Measurements from ENCODE around the gene METTL21C.

METTL21C gene

DNA sequence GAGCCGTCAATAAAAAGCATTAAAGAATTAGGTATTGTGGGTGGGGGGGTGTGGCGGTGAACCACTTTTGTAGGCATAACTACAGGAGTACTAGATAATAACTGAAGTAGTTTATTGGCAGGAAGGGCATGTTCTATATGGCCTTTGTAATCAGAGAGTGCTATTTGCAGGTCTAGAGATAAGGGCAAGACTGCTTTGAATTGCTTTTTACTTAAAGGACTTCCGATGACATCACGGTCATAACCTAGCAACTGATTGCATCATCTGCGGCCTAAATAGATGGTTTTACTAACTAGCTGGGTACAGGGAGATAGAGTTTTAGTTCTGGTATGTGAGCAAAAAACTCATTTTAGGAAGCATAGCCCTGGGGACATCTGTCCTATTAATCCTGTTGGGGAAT is 24.7 kb downstream of the METTL21C start:
- DNase-seq (ENCODE audit: low read depth), result no peak
- TF ChIP-seq, protein P1, sequence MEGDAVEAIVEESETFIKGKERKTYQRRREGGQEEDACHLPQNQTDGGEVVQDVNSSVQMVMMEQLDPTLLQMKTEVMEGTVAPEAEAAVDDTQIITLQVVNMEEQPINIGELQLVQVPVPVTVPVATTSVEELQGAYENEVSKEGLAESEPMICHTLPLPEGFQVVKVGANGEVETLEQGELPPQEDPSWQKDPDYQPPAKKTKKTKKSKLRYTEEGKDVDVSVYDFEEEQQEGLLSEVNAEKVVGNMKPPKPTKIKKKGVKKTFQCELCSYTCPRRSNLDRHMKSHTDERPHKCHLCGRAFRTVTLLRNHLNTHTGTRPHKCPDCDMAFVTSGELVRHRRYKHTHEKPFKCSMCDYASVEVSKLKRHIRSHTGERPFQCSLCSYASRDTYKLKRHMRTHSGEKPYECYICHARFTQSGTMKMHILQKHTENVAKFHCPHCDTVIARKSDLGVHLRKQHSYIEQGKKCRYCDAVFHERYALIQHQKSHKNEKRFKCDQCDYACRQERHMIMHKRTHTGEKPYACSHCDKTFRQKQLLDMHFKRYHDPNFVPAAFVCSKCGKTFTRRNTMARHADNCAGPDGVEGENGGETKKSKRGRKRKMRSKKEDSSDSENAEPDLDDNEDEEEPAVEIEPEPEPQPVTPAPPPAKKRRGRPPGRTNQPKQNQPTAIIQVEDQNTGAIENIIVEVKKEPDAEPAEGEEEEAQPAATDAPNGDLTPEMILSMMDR (IDR thresholded peaks at IDR 0.05; ENCODE audit: low read depth, low read length, missing control alignments), result no peak
- H3K4me3 ChIP-seq (ENCODE audit: low read depth, low read length), result no peak overlapping the region

DNA sequence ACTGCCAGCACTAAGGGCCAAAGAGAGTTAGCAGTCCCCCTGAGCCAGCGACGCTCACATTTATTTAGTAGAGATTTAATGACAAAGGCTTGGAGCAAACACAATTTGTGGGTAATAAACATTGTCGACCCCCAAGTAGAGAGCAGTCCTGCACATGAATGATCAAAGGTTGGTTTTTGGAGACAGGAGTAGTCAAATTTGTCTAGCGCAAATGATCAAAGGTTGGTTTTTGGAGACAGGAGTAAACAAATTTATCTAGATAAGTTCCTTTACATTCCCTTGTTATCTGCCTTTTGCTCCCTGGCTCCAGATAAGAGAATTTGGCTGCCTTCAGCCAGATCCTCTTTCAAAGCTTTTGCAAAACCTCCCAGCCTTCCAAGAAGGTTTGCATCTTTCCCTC is 26.9 kb downstream of the METTL21C start:
- H3K4me3 ChIP-seq (ENCODE audit: low read depth, low read length), result no peak overlapping the region
- TF ChIP-seq, protein P1 (IDR thresholded peaks at IDR 0.05; ENCODE audit: low read depth, low read length, missing control alignments), result no peak
- DNase-seq (ENCODE audit: low read depth), result no peak

DNA sequence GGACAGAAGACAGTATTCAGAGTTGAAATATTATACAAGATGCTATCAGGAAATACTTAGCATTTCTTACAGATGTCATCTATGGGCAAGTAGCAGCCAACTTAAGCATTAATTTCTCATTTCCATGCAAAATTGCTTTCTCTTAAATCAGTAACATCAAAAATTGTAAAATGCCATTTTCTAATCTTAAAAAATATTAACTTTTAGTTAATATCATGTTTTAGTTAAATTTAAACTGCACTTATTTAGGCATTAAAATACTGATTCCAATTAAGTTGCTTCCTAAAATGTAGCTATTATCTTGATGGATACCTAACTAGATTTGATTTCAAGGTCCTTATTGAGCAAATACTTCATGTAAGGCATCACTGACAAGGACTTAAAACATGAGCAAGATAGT is 27.8 kb downstream of the METTL21C start:
- TF ChIP-seq, protein P1 (IDR thresholded peaks at IDR 0.05; ENCODE audit: low read depth, low read length, missing control alignments), result no peak
- no peak overlapping the region for H3K4me3 ChIP-seq (ENCODE audit: low read depth, low read length)
- DNase-seq (ENCODE audit: low read depth), result no peak

DNA sequence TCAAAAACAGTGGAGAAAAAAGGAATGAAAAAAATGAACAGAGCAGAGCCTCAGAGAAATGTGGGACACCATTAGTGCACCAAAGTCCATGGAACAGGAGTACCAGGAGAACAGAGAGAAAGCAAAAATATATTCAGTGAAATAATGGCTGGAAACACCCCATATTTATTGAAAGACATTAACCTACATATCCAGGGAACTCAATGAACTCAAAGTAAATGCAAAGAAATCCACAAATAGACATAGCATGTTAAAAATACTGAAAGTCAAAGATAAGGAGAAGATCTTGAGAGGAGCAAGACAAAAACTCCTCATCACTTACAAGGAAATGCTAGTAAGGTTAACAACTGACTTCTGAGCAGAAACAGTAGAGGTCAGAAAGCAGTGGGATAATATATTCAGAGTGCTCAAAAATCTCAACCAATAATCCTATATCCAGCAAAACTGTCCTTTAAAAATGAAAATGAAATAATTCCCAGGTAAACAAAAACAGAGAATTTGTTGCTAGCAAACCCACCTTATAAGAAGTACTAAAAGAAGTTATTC is 35.6 kb downstream of the METTL21C start:
- TF ChIP-seq, protein P1 (IDR thresholded peaks at IDR 0.05; ENCODE audit: low read depth, low read length, missing control alignments), result no peak
- no peak overlapping the region for H3K4me3 ChIP-seq (ENCODE audit: low read depth, low read length)
- DNase-seq (ENCODE audit: low read depth), result no peak

DNA sequence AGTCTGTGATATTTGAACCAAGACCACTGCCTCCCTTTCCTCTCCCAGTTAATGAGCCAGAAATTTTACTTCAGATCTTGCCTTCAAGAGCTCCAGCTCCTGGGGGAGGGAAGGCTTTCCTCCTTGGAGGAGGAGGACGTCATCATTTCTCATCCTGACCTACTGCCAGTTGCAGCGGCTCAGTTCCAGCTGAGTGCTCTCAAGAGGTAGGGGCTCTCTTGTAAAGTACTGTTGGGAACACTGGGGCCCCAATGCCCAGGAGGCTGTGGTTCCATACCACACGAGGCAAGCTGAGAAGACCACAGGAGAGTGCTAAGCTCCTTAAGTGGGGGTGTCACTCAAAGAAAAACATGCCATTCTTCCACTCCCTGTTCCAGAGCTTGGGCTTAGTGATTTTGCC is 36.2 kb downstream of the METTL21C start:
- TF ChIP-seq, protein P1 (IDR thresholded peaks at IDR 0.05; ENCODE audit: low read depth, low read length, missing control alignments), result no peak
- DNase-seq (ENCODE audit: low read depth), result no peak
- H3K4me3 ChIP-seq (ENCODE audit: low read depth, low read length), result no peak overlapping the region

DNA sequence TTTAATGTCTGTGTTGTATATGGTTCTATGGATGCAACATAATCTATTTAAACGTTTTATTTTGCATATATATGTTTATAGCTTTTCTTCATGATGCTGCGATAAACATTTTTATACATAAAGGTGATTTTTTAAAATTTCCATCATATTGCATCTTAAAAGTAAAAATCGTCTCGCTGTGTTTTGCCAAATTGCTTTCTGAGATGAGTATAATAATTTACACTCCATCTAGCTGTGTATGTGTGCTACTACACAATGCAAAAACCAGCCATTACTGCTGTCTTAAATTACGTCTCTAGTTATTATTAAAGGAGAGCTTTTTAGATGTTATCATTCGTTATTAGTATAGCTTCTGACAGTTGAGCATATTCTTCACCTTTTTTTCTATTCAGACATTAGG is 37.2 kb downstream of the METTL21C start:
- TF ChIP-seq, protein P1 (IDR thresholded peaks at IDR 0.05; ENCODE audit: low read depth, low read length, missing control alignments), result no peak
- no peak overlapping the region for H3K4me3 ChIP-seq (ENCODE audit: low read depth, low read length)
- DNase-seq (ENCODE audit: low read depth), result no peak

DNA sequence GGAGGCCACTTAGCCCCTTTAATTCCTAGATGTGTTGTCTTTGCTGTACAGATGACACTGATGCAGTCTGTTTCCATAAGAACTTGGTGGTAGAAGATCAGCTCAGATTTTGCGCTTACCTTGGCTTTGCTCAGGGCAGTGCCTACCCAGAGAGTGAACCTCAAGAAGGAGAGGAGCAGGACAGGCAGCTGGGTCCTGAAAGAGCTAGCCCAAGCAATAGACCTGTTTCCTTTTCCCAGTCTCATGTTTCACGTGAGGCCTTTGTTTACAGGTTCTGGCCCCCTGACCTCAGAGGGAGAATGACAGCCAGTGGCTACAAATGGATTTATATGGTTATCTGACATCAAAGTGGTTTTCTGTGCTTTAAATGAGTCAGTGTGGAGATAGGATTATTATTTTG is 40.1 kb downstream of the METTL21C start:
- no peak overlapping the region for H3K4me3 ChIP-seq (ENCODE audit: low read depth, low read length)
- DNase-seq (ENCODE audit: low read depth), result no peak
- TF ChIP-seq, protein P1 (IDR thresholded peaks at IDR 0.05; ENCODE audit: low read depth, low read length, missing control alignments), result no peak
